Retinal pigment epithelial cell (primary cell): ENCODE measurements around the gene WDR89.

ENCODE experiments used
- DNase-seq: peaks from one replicate; pipeline ENCODE4 v3.0.0-alpha.2; 2010; ENCODE audit warnings: low read depth
- H3K4me3 ChIP-seq: 2 replicates; pipeline ENCODE4 v1.5.1; 2011; ENCODE audit warnings: mild to moderate bottlenecking, low read length, control low read depth, moderate library complexity
- TF ChIP-seq, protein P1 (sequence below): conservative IDR thresholded peaks from 2 replicates; pipeline ENCODE4 v1.5.1; 2011; ENCODE audit warnings: low read depth, low read length, control low read depth, inconsistent platforms

Gene WDR89, protein sequence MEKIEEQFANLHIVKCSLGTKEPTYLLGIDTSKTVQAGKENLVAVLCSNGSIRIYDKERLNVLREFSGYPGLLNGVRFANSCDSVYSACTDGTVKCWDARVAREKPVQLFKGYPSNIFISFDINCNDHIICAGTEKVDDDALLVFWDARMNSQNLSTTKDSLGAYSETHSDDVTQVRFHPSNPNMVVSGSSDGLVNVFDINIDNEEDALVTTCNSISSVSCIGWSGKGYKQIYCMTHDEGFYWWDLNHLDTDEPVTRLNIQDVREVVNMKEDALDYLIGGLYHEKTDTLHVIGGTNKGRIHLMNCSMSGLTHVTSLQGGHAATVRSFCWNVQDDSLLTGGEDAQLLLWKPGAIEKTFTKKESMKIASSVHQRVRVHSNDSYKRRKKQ

GRCh38 chr14:63641473-63642228 lies at the start of gene WDR89:
Gene WDR89, minus strand, starts transcription at chr14:63641871. Its CDS starts 41,929 bp downstream, at chr14:63599942.
- DNase-seq, result peak; percentile 99
- TF ChIP-seq, protein P1, sequence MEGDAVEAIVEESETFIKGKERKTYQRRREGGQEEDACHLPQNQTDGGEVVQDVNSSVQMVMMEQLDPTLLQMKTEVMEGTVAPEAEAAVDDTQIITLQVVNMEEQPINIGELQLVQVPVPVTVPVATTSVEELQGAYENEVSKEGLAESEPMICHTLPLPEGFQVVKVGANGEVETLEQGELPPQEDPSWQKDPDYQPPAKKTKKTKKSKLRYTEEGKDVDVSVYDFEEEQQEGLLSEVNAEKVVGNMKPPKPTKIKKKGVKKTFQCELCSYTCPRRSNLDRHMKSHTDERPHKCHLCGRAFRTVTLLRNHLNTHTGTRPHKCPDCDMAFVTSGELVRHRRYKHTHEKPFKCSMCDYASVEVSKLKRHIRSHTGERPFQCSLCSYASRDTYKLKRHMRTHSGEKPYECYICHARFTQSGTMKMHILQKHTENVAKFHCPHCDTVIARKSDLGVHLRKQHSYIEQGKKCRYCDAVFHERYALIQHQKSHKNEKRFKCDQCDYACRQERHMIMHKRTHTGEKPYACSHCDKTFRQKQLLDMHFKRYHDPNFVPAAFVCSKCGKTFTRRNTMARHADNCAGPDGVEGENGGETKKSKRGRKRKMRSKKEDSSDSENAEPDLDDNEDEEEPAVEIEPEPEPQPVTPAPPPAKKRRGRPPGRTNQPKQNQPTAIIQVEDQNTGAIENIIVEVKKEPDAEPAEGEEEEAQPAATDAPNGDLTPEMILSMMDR, result peak; percentile 78
- H3K4me3 ChIP-seq, result peak within 1 kb of the TSS; percentile 78

DNA sequence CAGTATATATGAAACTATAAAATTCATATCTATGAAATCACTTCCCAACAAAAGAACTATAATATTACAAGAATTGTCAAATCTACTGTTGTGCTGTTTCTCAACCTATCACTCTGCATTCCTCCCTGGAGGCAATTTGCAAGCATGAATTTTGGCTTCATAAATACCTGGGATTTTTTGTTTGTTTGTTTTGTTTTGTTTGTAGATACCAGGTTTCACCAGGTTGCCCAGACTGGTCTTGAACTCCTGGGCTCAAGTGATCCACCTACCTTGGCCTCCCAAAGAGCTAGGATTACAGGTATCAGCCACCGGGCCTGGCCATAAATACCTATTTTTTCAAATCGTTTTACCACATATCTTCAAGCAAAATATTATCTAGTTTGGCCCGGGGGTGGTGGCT lies 47.5 kb upstream of the WDR89 start:
- no peak for DNase-seq
- TF ChIP-seq, protein P1, result no peak

DNA sequence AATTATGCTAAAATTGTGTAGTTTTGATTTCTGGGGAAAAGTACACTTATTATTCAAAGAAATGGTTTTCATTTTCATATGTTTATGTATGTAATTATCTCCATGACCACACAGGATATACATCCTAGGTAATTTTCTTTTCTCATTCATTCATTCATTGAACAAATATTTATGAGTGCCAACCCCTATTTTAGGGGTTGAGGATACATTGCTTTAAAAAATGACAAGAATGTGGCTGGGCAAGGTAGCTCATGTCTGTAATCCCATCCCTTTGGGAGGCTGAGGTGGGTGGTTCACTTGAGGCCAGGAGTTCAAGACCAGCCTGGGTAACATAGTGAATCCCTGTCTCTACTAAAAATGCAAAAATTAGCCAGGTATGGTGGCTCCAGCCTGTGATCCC lies 45.3 kb upstream of the WDR89 start:
- TF ChIP-seq, protein P1, result no peak
- no peak for DNase-seq
- H3K4me3 ChIP-seq, result no peak overlapping the region

More for the DNA sequence above, 47.5 kb upstream of the WDR89 start:
- H3K4me3 ChIP-seq, result no peak overlapping the region

DNA sequence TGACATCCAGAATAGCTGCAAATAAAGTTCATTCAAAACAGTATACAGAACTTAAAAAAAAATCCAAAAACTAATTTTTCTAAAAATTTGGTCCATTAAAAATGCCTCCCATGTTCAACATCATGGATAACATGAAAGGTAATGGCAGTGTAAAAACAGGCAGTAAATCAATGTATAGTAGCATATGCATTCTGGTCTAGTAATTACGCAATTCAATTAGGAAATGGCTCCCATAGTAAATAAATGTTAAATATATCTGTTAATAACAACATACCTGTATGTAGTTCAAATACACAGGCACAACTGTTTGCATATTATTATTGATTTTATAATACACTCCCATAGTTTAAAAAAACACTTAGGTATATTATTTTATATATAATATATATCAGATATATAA lies 43.7 kb upstream of the WDR89 start:
- no peak for DNase-seq
- no peak overlapping the region for H3K4me3 ChIP-seq
- TF ChIP-seq, protein P1, result no peak

DNA sequence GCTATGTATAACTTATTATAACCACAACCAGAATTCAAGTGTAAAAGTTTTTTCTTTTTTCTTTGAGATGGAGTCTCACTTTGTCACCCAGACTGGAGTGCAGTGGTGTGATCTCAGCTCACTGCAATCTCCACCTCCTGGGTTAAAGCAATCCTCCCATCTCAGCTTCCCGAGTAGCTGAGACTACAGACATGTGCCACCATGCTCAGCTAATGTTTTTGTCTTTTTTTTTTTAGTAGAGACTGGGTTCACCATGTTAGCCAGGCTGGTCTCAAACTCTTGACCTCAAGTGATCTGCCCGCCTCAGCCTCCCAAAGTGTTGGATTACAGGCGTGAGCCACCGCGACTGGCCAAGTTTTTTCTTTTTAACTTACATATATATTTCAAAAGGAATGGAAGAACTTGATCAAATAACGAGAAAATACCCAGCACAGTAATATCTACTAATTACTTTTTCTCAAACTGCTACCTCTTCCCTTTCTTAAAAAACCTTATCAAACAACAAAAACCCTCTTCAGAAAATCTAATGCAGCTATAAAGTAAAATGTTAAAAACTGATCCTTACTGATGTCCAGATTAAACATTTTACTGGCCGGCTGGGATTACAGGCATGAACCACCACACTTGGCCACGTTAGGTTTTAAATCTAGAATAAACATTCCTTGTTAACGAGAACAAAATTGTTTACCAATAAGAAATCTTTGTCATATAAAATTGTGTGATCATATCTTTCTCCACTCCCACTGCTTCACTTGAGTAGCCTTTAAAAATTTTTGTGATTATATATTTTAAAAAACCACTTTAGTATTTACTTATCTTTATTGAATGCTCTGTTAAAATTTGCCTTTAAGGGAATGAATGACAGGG lies 41.3 kb upstream of the WDR89 start:
- DNase-seq, result no peak
- H3K4me3 ChIP-seq, result no peak overlapping the region
- TF ChIP-seq, protein P1, result no peak

DNA sequence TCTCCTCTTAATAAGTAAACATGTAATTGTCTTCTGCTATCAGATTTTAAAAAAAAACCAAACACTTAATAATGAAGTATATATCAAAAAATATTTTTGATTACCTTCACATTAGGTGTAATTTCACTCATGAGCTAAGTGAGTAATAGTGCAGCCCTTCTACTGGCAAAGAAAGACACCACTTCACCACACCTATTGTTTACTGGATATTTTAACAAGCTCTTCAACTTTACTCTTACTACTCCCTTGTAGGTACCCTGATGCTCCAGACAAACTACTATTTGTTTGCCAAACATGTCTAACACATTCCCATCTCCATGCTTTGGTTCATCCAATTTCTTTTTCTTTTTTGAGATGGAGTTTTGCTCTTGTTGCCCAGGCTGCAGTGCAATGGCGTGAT lies 36.9 kb upstream of the WDR89 start:
- DNase-seq, result no peak
- TF ChIP-seq, protein P1, result no peak
- H3K4me3 ChIP-seq, result no peak overlapping the region
